ENCODE results near the gene EFHC1.

EFHC1 gene

DNA sequence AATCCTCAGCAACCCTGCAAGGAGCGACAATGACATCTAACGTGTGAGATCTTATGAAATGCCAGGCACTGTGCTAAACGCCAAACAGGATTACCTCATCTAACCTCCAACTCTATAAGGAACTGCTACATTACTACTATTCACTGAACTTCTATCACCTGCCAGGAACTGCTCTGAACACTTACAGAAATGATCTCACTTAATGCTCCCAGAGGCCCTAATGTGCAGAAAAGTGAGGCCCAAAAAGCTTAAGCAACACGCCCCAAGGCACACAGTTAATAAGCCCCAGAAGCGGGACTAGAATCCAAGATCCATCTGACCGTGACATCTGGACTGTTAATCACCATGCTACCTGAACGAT lies 128.2 kb downstream of the EFHC1 start:
- Histone ChIP-seq H3K9me3 (no peaks in the 10 kb centered on the region), H3K4me3 (ENCODE audit: low read depth, low read length) (no peak overlapping the region), H3K4me1 (peaks cover 53% of the 10 kb centered on the region), H3K27me3 (no peaks in the 10 kb centered on the region), H3K36me3 (no peaks in the 10 kb centered on the region)
- TF ChIP-seq, protein P1, sequence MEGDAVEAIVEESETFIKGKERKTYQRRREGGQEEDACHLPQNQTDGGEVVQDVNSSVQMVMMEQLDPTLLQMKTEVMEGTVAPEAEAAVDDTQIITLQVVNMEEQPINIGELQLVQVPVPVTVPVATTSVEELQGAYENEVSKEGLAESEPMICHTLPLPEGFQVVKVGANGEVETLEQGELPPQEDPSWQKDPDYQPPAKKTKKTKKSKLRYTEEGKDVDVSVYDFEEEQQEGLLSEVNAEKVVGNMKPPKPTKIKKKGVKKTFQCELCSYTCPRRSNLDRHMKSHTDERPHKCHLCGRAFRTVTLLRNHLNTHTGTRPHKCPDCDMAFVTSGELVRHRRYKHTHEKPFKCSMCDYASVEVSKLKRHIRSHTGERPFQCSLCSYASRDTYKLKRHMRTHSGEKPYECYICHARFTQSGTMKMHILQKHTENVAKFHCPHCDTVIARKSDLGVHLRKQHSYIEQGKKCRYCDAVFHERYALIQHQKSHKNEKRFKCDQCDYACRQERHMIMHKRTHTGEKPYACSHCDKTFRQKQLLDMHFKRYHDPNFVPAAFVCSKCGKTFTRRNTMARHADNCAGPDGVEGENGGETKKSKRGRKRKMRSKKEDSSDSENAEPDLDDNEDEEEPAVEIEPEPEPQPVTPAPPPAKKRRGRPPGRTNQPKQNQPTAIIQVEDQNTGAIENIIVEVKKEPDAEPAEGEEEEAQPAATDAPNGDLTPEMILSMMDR (IDR thresholded peaks at IDR 0.05; ENCODE audit: low read depth, low read length): no peak
- DNase-seq: no peak

DNA sequence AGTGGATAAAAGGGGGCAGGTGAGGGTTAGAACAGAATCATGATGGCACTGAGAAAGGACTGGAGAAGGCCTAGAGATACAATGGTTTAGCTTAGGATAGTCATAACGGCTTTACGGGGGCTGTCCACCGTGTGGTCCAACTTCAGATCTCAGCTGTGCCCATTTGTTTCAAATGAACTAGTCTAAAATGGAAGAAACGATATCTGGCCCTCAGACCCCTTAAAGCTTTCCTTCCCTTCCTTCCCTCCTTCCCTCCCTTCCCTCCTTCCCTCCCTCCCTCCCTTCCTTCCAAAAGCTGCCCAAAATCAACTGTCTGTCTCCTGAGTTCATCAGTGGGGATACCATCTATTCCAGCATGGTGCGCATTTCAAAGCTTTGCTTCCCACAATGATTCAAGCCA lies 128.9 kb downstream of the EFHC1 start:
- no peaks in the 10 kb centered on the region for H3K9me3 ChIP-seq
- no peaks in the 10 kb centered on the region for H3K27me3 ChIP-seq
- peaks cover 48% of the 10 kb centered on the region for H3K4me1 ChIP-seq
- TF ChIP-seq, protein P1 (IDR thresholded peaks at IDR 0.05; ENCODE audit: low read depth, low read length): no peak
- no peak for DNase-seq
- no peak overlapping the region for H3K4me3 ChIP-seq (ENCODE audit: low read depth, low read length)
- H3K36me3 ChIP-seq: no peaks in the 10 kb centered on the region

DNA sequence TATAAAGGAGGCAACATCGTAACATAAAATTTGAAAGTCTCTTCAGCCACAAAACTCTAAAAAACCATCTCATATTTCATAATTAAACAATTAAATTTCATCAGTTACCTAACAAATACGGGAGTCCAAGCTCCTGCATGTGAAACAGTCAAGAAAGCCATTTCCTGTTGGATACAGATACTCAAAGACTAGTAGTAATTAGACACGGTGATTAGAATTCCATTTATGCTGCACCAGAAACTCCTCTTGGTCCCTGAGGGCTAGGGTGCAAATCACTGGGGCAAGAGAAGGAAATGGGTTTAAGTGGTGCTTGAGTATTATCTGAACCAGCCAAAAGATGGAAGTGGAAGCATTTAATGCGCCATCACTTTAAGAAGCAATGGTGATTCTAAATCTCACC lies 129.3 kb downstream of the EFHC1 start:
- no peaks in the 10 kb centered on the region for H3K9me3 ChIP-seq
- H3K4me1 ChIP-seq: peaks cover 46% of the 10 kb centered on the region
- TF ChIP-seq, protein P1 (IDR thresholded peaks at IDR 0.05; ENCODE audit: low read depth, low read length): no peak
- DNase-seq: no peak
- H3K4me3 ChIP-seq (ENCODE audit: low read depth, low read length): no peak overlapping the region
- no peaks in the 10 kb centered on the region for H3K27me3 ChIP-seq
- no peaks in the 10 kb centered on the region for H3K36me3 ChIP-seq

DNA sequence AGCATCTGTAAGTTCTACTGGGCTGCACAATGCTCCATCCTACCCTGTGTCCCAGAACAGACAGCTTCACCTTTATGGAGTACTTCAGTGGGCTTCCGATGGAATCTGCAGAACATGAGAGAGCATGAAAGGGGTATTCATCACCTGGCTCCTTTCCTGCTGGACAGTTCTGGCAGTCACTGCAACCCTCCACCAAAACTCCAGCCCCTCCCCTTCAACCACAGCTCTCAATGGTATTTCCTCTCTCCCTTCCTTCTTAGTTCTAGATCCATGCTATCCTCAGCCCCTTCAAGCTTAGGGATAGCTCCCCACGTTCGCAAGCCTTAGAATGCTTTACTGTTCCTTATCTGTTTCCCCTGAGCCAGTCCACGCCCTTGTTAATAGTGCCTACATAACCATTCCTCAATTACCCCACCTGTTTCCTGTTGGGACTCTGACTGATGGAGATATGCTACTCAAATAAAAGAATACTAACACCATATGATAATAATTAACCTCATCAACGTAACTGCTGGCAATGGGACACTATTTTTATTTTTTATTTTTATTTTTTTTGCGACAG lies 130.0 kb downstream of the EFHC1 start:
- Histone ChIP-seq H3K4me1 (peaks cover 46% of the 10 kb centered on the region), H3K36me3 (no peaks in the 10 kb centered on the region), H3K9me3 (no peaks in the 10 kb centered on the region), H3K4me3 (ENCODE audit: low read depth, low read length) (no peak overlapping the region), H3K27me3 (no peaks in the 10 kb centered on the region)
- no peak for DNase-seq
- TF ChIP-seq, protein P1 (IDR thresholded peaks at IDR 0.05; ENCODE audit: low read depth, low read length): no peak

DNA sequence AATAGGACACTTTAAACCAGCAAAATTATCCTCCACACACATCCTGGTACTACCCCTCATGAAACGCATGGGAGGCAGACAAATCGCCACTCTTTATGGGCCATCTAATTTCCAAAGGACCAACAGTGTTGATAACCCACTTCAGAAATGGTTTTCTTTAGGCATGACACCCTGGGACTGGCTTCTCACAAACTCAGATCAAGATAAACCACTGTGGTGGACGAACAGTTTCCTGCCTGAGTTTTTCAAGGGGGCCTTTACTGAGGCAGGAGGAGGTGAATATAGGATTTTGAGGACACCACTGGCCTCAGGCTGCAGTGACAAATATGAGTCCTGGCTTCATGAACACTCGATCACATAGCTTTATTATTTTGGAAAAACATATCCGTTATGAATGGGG lies 130.7 kb downstream of the EFHC1 start:
- peaks cover 46% of the 10 kb centered on the region for H3K4me1 ChIP-seq
- no peak for DNase-seq
- no peaks in the 10 kb centered on the region for H3K36me3 ChIP-seq
- H3K4me3 ChIP-seq (ENCODE audit: low read depth, low read length): no peak overlapping the region
- TF ChIP-seq, protein P1 (IDR thresholded peaks at IDR 0.05; ENCODE audit: low read depth, low read length): no peak
- H3K27me3 ChIP-seq: no peaks in the 10 kb centered on the region
- H3K9me3 ChIP-seq: no peaks in the 10 kb centered on the region

DNA sequence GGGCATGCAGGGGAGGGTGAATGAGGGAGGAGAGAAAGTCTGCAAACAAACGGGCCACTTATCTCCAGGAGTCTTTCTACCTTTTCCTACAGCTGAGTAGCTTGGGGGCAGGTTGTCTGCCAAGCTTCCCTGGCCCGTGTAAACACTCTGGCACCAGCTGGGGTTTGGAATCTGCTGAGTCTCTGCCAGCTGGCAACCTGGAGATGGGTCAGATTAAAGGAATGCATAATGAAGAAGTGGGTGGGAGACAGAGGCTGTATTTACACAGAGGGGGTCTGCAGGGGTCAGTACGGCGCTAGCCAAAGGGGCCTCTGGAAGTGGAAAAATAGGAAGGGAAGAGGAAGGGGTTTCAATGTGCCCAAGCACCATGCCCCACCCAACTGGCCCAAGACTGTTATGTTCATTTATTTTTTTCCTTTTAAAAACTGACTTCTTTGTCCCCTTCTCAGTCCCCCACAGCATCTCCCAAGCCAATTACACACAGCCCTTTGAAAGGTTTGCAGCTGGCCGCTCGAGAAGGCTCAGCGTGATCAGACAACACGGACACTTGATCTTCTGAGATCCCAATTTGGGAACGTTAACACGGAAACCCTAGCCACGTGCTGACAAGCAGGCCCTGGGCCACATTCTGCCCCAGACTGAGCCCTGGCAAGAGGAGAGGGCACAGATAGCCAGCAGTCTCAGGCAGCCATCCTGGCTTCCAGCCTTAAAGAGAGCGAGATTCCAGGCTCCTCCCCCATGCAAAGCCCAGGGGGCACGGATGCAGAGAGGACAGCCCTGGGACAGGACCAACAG lies 131.5 kb downstream of the EFHC1 start:
- TF ChIP-seq, protein P1 (IDR thresholded peaks at IDR 0.05; ENCODE audit: low read depth, low read length): peak; percentile 15; the same call in 1 of the 2 replicates
- Histone ChIP-seq H3K4me3 (ENCODE audit: low read depth, low read length) (peak overlapping the region; percentile 26), H3K9me3 (no peaks in the 10 kb centered on the region), H3K4me1 (peaks cover 46% of the 10 kb centered on the region), H3K27me3 (no peaks in the 10 kb centered on the region), H3K36me3 (no peaks in the 10 kb centered on the region)
- DNase-seq: peak; percentile 68

Data from BE2C (cell line).